Measurements from ENCODE around the gene STK25.

The STK25 gene

DNA sequence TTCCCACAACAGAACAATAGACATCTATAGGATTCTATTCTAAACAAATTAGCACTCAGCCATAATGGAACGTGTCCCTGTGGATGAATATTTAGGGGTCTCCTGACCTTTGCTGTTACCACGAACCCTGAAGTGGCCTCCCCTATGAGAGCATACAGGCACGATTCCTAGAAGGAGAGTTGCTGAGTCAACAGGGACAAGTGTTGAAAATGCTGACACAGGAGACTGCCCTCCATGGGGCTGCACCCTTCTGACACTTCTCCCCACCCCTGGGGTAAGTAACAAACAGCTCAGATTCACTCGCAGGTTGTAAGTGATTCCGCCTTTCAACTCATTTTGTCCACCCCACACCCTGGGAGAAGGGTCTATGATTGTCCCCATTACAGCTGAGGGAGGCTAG, 14.1 kb upstream of the STK25 start:
- H3K9me3 ChIP-seq (ENCODE audit: insufficient read depth, low read depth, low read length), result peaks cover 7% of the 10 kb centered on the region
- H3K27ac ChIP-seq (ENCODE audit: low read depth, low read length), result no peak overlapping the region
- H3K4me3 ChIP-seq (ENCODE audit: low read length), result no peak overlapping the region
- WGBS, result 67% methylated on average over 5 of the region's 5 CpGs
- no peaks in the 10 kb centered on the region for H3K27me3 ChIP-seq (ENCODE audit: insufficient read depth, low read length)
- H3K4me1 ChIP-seq (ENCODE audit: insufficient read depth, low read length), result no peaks in the 10 kb centered on the region
- no peaks in the 10 kb centered on the region for H3K36me3 ChIP-seq (ENCODE audit: insufficient read depth, low read length)
- H3K9ac ChIP-seq (ENCODE audit: low read depth, low read length), result no peak overlapping the region

DNA sequence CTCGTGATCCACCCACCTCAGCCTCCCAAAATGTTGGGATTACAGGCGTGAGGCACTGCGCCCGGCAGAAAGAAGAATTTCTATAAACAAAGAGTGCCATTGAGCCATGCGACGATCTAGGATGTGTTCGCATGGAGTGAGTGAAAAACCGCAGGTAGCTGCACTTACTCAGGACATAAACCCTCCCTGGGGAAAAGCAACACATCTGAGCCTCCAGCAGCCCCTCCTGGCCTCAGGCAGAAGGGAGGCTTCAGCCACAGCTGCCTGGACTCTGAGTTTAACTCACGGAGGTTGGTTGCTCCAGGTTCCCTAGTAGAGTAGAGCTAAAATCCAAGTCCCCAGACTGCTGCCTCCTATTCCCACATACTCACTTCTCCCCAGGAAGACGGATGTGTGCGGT, 11.3 kb upstream of the STK25 start:
- H3K4me1 ChIP-seq (ENCODE audit: insufficient read depth, low read length), result no peaks in the 10 kb centered on the region
- WGBS, result 89% methylated on average over 11 of the region's 11 CpGs
- no peak overlapping the region for H3K27ac ChIP-seq (ENCODE audit: low read depth, low read length)

DNA sequence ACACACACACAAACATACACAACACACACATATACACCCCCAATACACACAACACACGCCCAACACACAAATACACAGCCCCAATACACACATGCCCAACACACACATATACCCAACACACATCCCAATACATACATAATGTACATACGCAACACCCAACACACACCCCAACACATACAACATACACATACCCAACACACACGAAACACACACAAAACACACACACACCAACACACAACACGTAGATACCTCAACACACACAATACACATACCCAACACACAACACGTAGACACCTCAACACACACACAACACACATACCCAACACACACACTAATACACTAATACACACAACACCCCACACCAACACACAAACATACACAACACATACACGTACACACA, 8.9 kb upstream of the STK25 start:
- H3K27me3 ChIP-seq (ENCODE audit: insufficient read depth, low read length), result no peaks in the 10 kb centered on the region
- no peaks in the 10 kb centered on the region for H3K36me3 ChIP-seq (ENCODE audit: insufficient read depth, low read length)
- H3K9me3 ChIP-seq (ENCODE audit: insufficient read depth, low read depth, low read length), result no peaks in the 10 kb centered on the region
- no peak overlapping the region for H3K4me3 ChIP-seq (ENCODE audit: low read length)
- 93% methylated on average over 6 of the region's 6 CpGs for WGBS
- no peak overlapping the region for H3K9ac ChIP-seq (ENCODE audit: low read depth, low read length)
- no peaks in the 10 kb centered on the region for H3K4me1 ChIP-seq (ENCODE audit: insufficient read depth, low read length)
- H3K27ac ChIP-seq (ENCODE audit: low read depth, low read length), result no peak overlapping the region

More for the DNA sequence above, 11.3 kb upstream of the STK25 start:
- no peaks in the 10 kb centered on the region for H3K36me3 ChIP-seq (ENCODE audit: insufficient read depth, low read length)
- H3K4me3 ChIP-seq (ENCODE audit: low read length), result no peak overlapping the region
- no peaks in the 10 kb centered on the region for H3K27me3 ChIP-seq (ENCODE audit: insufficient read depth, low read length)
- no peak overlapping the region for H3K9ac ChIP-seq (ENCODE audit: low read depth, low read length)
- H3K9me3 ChIP-seq (ENCODE audit: insufficient read depth, low read depth, low read length), result no peaks in the 10 kb centered on the region

DNA sequence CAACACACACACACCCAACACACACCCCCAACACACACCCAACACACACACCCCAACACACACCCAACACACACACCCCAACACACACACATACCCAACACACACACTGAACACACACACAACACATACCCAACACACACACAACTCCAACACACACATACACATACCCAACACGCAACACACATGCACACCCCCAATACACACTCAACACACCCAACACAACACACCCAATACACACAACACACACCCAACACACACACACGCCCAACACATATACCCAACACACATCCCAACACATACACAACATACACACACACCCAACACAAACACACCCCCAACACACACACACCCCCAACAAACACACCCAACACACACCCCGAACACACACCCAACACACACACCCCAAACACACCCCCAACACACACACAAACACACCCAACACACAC, 8.2 kb upstream of the STK25 start:
- H3K36me3 ChIP-seq (ENCODE audit: insufficient read depth, low read length), result no peaks in the 10 kb centered on the region
- H3K27me3 ChIP-seq (ENCODE audit: insufficient read depth, low read length), result no peaks in the 10 kb centered on the region
- H3K9me3 ChIP-seq (ENCODE audit: insufficient read depth, low read depth, low read length), result no peaks in the 10 kb centered on the region
- no peak overlapping the region for H3K9ac ChIP-seq (ENCODE audit: low read depth, low read length)
- H3K4me3 ChIP-seq (ENCODE audit: low read length), result no peak overlapping the region
- WGBS, result 88% methylated on average over 3 of the region's 3 CpGs
- no peak overlapping the region for H3K27ac ChIP-seq (ENCODE audit: low read depth, low read length)
- H3K4me1 ChIP-seq (ENCODE audit: insufficient read depth, low read length), result no peaks in the 10 kb centered on the region

DNA sequence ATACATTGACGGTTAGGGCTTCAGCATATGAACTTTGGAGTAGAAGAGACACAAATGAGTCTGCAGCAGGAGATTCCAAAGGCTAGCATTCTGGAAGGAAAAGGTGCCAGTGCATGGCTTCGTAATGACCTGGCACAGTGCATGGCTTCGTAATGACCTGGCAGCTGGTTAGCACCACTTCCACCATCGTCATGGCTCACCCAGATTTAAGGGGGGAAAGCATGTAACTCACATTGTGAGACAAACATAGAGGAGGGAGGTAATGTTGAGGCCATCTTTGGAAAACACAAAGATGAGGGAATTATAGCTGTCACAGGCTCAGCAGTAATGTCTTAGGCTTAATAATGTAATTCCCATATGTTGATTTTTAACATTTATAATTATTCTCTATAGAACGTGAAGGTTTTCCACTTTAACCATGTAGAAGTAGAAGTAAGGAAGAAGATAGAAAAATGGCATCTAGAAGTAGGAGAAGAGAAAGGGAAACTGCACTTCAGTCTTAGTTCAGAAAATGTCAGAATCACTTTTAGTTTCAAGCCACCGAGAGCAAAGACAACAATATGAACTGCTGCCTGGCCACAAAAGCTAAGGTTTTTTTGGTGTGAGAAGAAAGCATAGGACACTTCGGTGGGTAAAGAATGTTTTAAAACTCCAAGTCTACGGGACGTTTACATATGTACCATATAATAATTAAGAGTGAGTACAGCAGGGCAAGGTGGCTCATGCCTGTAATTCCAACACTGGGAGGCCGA, 6.8 kb upstream of the STK25 start:
- H3K27ac ChIP-seq (ENCODE audit: low read depth, low read length), result no peak overlapping the region
- WGBS, result 92% methylated on average over 8 of the region's 10 CpGs
- H3K4me1 ChIP-seq (ENCODE audit: insufficient read depth, low read length), result no peaks in the 10 kb centered on the region
- H3K9me3 ChIP-seq (ENCODE audit: insufficient read depth, low read depth, low read length), result no peaks in the 10 kb centered on the region
- H3K9ac ChIP-seq (ENCODE audit: low read depth, low read length), result no peak overlapping the region
- no peaks in the 10 kb centered on the region for H3K27me3 ChIP-seq (ENCODE audit: insufficient read depth, low read length)
- H3K4me3 ChIP-seq (ENCODE audit: low read length), result no peak overlapping the region
- no peaks in the 10 kb centered on the region for H3K36me3 ChIP-seq (ENCODE audit: insufficient read depth, low read length)

DNA sequence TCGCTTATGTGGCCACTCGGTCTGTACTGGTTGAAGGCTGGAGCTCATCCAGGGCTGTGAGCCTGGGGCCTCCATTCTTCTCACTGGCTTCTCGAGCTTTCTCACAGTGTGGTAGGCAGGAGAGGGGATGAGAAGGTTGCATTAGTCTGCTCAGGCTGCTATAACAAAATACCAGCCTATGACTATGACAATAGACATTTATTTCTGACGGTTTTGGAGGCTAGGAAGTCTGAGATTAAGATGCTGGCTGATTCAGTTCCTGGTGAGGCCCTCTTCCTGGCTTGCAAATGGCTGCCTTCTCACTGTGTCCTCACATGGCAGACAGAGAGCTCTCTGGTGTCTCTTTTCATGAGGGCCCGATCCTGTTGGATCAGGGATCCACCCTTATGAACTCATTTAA, 6.2 kb upstream of the STK25 start:
- Histone ChIP-seq H3K4me1 (ENCODE audit: insufficient read depth, low read length) (no peaks in the 10 kb centered on the region), H3K9me3 (ENCODE audit: insufficient read depth, low read depth, low read length) (no peaks in the 10 kb centered on the region), H3K27ac (ENCODE audit: low read depth, low read length) (no peak overlapping the region), H3K27me3 (ENCODE audit: insufficient read depth, low read length) (peaks cover under 1% of the 10 kb centered on the region), H3K9ac (ENCODE audit: low read depth, low read length) (no peak overlapping the region), H3K36me3 (ENCODE audit: insufficient read depth, low read length) (no peaks in the 10 kb centered on the region), H3K4me3 (ENCODE audit: low read length) (no peak overlapping the region)
- 92% methylated on average over 5 of the region's 5 CpGs for WGBS

DNA sequence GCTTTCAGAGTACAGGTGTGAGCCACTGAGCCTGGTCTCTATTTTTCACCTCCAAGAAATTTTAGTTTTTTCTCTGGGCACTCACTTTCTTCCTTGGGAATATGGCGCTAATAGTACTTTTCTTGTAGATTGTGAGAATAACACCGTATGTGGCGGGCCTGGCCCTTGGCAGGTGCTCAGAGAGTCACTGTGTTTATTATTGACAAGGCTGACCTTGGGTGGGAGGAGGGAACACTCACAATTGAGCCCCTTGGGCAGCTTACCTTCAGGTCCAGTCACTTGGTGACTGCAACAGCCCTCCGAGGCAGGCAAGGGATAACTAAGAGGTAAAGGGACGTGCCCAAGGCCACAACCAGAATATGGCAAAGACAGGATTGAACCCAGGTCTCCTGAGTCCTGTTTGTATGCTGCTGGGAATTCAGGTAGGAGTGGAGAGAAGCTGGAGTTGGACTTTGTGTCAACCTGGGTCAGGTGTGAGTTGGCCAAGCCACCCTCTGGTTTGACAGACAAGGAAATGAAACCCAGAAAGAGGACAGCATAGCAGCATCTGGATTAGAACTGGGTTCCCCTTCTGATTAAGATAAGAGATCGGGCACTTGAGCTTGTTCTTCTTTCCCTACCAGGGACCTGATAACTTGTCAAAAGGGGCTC, 2.8 kb upstream of the STK25 start:
- H3K9me3 ChIP-seq (ENCODE audit: insufficient read depth, low read depth, low read length), result no peaks in the 10 kb centered on the region
- no peak overlapping the region for H3K27ac ChIP-seq (ENCODE audit: low read depth, low read length)
- no peak overlapping the region for H3K4me3 ChIP-seq (ENCODE audit: low read length)
- peaks cover 7% of the 10 kb centered on the region for H3K27me3 ChIP-seq (ENCODE audit: insufficient read depth, low read length)
- H3K4me1 ChIP-seq (ENCODE audit: insufficient read depth, low read length), result peaks cover 5% of the 10 kb centered on the region; the same call in 1 of the 2 replicates
- H3K36me3 ChIP-seq (ENCODE audit: insufficient read depth, low read length), result no peaks in the 10 kb centered on the region
- WGBS, result 96% methylated on average over 6 of the region's 6 CpGs
- no peak overlapping the region for H3K9ac ChIP-seq (ENCODE audit: low read depth, low read length)

DNA sequence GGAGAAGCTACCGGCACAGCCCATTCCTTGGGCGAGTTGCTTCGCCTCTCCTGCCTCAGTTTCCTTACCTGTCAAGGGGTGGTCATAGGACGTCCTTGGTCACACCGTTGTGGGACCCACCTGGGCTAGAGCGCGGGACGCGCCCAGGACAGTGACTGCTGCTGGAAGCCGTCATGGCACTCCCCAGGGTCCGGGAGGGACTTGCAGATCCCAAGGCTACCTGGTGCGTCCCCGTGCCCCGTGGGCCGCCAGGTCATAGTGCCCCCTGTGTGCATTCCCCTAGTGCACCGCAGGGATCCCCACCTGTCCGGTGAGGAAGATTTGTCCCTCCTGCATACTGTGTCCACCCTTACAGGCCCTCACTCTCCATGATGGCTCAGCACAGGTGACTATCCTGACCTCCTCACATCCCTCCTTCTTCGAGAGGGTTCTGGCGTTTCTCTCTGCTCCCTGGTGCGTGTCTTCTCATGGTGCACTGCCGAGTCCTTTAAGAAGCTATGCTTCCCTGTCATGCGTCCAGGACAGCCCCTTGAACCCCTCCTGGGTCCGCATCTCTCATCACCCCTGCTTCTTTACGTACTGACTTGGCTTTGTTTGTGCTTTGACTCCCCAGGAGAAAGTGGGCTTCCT, 886 bp upstream of the STK25 start:
- Histone ChIP-seq H3K9me3 (ENCODE audit: insufficient read depth, low read depth, low read length) (no peaks in the 10 kb centered on the region), H3K4me3 (ENCODE audit: low read length) (peak overlapping the region; percentile 61), H3K27me3 (ENCODE audit: insufficient read depth, low read length) (peaks cover 7% of the 10 kb centered on the region), H3K9ac (ENCODE audit: low read depth, low read length) (peak overlapping the region; percentile 71), H3K4me1 (ENCODE audit: insufficient read depth, low read length) (peaks cover 11% of the 10 kb centered on the region), H3K36me3 (ENCODE audit: insufficient read depth, low read length) (no peaks in the 10 kb centered on the region; the same call in 1 of the 2 replicates), H3K27ac (ENCODE audit: low read depth, low read length) (no peak overlapping the region)
- WGBS, result 34% methylated on average over 24 of the region's 24 CpGs

DNA sequence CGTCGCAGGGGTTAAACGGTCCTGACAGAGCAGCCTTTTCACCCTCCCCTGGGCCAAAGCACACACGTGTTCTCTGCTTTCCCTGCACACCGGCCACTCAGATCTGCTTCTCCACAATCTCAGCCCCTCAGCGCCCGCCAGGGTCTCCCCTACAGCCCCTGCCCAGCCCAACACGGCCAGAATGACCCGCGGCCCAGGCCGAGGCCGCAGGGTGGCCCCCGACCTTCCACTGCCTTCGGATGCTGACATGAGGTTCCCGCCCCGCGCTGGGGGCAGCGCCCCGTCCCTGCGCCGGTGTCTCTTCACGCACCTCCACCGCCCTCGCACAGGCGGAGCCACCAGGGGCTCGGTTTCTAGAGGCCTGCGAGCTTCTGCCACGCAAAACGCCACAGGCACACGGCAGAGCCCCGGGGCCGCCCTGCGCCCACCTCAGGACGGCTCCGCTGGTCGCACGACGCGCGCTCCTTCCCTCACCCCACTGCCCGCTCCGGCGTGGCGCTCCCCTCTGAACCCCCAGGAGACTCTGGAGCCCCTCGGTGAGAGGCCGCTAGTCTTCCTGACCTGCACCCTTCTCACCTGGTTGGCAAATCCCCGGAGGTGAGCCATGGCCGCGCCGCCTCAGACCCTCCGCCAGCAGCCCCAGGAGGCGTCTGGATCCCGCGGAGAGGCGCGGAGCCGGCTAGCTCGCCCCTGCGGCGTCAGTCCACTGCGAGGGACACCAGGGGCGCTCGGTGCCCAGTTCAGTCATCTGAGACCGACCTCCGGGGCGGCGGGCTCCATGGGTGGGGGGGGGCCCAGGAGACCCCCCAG, 749 bp downstream of the STK25 start:
- H3K9ac ChIP-seq (ENCODE audit: low read depth, low read length), result peak overlapping the region; percentile 74
- peaks cover 8% of the 10 kb centered on the region; the same call in 1 of the 2 replicates for H3K36me3 ChIP-seq (ENCODE audit: insufficient read depth, low read length)
- H3K4me1 ChIP-seq (ENCODE audit: insufficient read depth, low read length), result peaks cover 11% of the 10 kb centered on the region
- peaks cover 7% of the 10 kb centered on the region for H3K27me3 ChIP-seq (ENCODE audit: insufficient read depth, low read length)
- H3K27ac ChIP-seq (ENCODE audit: low read depth, low read length), result peak overlapping the region; percentile 64
- no peaks in the 10 kb centered on the region for H3K9me3 ChIP-seq (ENCODE audit: insufficient read depth, low read depth, low read length)
- under 1% methylated on average over 67 of the region's 67 CpGs for WGBS
- H3K4me3 ChIP-seq (ENCODE audit: low read length), result peak overlapping the region; percentile 87

DNA sequence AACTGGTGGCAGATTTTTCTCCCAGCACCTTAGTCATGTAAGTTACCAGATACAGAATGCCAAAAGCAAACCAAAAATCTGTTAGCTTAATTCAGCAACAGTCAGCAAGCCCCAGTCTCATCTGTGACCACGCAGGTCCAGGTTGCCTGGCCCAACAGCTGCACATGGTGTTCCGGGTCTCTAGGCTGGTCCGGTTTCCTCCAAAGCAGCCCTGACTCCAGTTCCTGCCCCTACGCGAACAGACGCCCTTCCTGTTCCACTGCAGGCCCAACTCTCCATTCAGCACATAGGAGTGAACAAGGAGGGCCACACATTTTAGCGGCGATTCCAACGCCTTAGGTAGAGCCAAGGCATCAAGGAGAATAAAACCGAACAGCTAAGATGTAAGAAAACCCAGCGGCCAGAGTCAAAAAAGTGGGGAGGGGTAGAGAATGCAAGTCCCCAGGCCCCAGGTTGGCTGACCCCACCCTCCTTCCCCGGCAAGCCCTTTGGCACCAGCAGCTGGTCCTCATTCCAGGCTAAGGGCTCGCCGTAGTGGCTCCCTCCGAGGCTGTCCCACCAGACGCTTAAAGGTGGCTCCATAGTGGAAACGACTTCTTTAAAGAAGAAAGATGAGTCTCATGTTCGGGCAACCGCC, 1.5 kb downstream of the STK25 start:
- H3K4me1 ChIP-seq (ENCODE audit: insufficient read depth, low read length), result peaks cover 11% of the 10 kb centered on the region
- peak overlapping the region; percentile 74 for H3K9ac ChIP-seq (ENCODE audit: low read depth, low read length)
- peaks cover 10% of the 10 kb centered on the region; the same call in 1 of the 2 replicates for H3K36me3 ChIP-seq (ENCODE audit: insufficient read depth, low read length)
- no peaks in the 10 kb centered on the region for H3K9me3 ChIP-seq (ENCODE audit: insufficient read depth, low read depth, low read length)
- H3K27me3 ChIP-seq (ENCODE audit: insufficient read depth, low read length), result peaks cover 7% of the 10 kb centered on the region
- H3K27ac ChIP-seq (ENCODE audit: low read depth, low read length), result no peak overlapping the region
- H3K4me3 ChIP-seq (ENCODE audit: low read length), result peak overlapping the region; percentile 87
- WGBS, result 44% methylated on average over 19 of the region's 19 CpGs
